22Rv1 (cell line): Measurements from ENCODE around the gene TSPAN9.
"Not testable (repeated sequence)": the region's sequence is repeated elsewhere in the genome, so short reads cannot be mapped to it uniquely, and the experiment has no call there.

Experiments
- H3K27ac ChIP-seq: fragments of 450-650 bp; 2 replicates; pipeline ENCODE4 v1.5.1; 2017
- ZFX ChIP-seq: fragments of 450-650 bp; IDR thresholded peaks from 2 replicates; pipeline ENCODE4 v1.6.1; 2017; ENCODE audit warnings: antibody characterized with exemption, borderline replicate concordance
- TF ChIP-seq, protein P1 (sequence below): fragments of 450-650 bp; IDR thresholded peaks from 2 replicates; pipeline ENCODE4 v1.5.1; 2017; ENCODE audit warnings: mild to moderate bottlenecking

TSPAN9 gene

DNA sequence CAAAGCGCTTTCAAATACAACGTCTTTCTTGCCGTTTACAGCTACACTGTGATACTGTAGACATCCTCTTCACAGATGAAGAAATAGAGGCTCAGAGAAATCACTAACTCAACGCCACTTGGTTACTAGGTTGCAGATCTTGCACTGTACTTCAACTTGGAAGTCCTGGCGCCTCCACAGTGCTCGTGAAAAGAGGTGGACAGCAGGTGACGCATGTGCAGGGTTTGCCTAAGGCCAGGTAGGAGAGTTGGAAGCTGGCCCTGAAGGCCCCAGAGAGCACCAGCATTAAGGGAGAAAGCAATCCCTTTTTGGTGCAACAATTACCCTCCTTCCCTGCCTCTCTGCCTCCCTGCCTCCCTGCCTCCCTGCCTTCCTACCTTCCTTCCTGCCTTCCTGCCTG is 22.8 kb upstream of the TSPAN9 start:
- H3K27ac ChIP-seq: no peak overlapping the region
- no peak for TF ChIP-seq ZFX
- TF ChIP-seq, protein P1, sequence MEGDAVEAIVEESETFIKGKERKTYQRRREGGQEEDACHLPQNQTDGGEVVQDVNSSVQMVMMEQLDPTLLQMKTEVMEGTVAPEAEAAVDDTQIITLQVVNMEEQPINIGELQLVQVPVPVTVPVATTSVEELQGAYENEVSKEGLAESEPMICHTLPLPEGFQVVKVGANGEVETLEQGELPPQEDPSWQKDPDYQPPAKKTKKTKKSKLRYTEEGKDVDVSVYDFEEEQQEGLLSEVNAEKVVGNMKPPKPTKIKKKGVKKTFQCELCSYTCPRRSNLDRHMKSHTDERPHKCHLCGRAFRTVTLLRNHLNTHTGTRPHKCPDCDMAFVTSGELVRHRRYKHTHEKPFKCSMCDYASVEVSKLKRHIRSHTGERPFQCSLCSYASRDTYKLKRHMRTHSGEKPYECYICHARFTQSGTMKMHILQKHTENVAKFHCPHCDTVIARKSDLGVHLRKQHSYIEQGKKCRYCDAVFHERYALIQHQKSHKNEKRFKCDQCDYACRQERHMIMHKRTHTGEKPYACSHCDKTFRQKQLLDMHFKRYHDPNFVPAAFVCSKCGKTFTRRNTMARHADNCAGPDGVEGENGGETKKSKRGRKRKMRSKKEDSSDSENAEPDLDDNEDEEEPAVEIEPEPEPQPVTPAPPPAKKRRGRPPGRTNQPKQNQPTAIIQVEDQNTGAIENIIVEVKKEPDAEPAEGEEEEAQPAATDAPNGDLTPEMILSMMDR: no peak

GRCh38 chr12:3055026-3055703 is 22.0 kb upstream of the TSPAN9 start:
- no peak overlapping the region for H3K27ac ChIP-seq
- TF ChIP-seq, protein P1: no peak
- TF ChIP-seq ZFX: no peak

GRCh38 chr12:3055704-3056467 is 21.3 kb upstream of the TSPAN9 start:
- TF ChIP-seq, protein P1: no peak
- TF ChIP-seq ZFX: no peak
- no peak overlapping the region for H3K27ac ChIP-seq

- TF ChIP-seq ZFX: no peak
- TF ChIP-seq, protein P1: no peak
- H3K27ac ChIP-seq: no peak overlapping the region
Observed at GRCh38 chr12:3061059-3061458, 16.1 kb upstream of the TSPAN9 start.

DNA sequence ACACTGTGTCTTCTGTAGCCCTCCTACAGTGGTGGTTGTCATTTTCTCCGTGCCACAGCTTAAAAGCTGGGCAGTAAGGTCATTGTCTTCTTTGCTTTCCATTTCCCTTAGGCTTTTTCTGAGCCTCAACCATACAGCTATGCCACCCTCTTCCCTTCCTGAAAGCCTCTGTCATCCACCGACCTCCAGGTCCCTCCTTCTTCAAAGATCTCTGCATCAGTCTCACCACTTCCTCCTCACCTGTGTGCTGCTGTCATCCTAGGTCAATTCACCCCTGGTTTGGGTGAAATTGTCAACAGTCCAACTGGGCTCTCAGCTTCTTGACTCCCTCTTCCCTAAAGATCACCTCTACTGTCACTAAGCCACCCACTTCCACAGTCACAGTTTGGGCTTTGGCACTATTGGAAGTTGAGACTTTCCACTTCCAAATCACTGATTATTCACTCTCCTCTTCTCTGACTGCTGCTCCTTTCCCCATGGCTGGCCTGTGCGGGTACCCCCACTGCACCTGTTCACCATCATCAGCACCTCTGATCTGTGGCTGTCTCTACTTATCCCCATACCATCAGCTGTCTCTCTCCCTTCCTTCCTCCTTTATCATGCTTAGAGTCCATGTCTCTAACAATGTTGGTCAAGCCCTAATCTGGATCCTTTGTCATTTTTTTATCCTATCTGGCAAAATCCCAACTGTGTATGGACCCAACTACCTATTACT is 15.5 kb upstream of the TSPAN9 start:
- TF ChIP-seq, protein P1: no peak
- TF ChIP-seq ZFX: no peak
- no peak overlapping the region for H3K27ac ChIP-seq

DNA sequence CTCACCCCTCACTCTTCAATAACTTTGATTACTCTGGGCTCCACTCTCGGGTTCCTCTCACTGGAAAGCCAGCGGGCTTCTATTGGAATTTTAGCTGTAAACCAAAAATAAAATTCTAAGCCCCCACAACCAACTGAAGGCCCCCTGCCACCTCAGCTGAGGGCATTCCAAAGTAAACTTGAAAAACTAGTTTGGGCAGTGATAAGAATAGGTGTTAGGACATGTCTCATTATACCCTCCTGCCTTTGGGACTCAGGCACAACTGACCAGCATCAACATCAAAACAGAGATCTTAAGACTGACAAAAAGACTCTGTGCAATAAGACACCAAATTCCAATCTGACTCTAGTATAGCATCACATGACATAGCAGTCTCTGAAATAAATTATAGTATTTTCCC is 11.9 kb upstream of the TSPAN9 start:
- no peak overlapping the region for H3K27ac ChIP-seq
- TF ChIP-seq ZFX: no peak
- TF ChIP-seq, protein P1: no peak

GRCh38 chr12:3065846-3066245 is 11.3 kb upstream of the TSPAN9 start:
- H3K27ac ChIP-seq: not testable (repeated sequence)
